NCI-H345 (cell line): ENCODE measurements around the gene EEIG2.
"Not testable (repeated sequence)": the region's sequence is repeated elsewhere in the genome, so short reads cannot be mapped to it uniquely, and the experiment has no call there.

ENCODE experiments used
- DNase-seq: peaks from one replicate; lab custom pipeline; 2025; lab: John Stamatoyannopoulos, UW

EEIG2 gene

DNA sequence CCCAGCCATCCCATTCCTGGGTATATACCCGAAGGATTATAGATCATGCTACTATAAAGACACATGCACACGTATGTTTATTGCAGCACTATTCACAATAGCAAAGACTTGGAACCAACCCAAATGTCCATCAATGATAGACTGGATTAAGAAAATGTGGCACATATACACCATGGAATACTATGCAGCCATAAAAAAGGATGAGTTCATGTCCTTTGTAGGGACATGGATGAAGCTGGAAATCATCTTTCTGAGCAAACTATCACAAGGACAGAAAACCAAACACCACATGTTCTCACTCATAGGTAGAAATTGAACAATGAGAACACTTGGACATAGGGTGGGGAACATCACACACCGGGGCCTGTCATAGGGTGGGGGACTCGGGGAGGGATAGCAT, 12.4 kb upstream of the EEIG2 start:
- not testable (repeated sequence) for DNase-seq

- no peak for DNase-seq
These were observed 8.6 kb upstream of the EEIG2 start for GRCh38 chr1:108551137-108551862.

DNA sequence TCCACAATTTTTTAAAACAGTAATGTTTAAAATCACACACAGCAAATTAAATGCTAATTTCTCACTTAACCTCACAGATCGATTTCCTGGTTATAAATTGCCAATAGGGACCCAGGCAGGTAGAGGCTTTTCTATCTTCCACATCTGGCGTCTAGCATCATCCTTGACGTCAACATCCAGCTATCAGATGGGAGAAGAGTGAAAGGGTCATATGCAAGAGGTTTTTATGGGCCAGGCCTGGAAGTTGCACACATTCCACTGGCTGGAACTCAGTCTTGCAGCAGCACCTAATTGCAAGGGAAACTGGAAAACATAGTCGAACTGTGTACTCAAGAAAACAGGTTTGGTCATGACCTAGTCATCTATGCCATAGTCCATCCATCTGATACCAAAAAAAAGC, 6.0 kb upstream of the EEIG2 start:
- DNase-seq, result no peak

DNA sequence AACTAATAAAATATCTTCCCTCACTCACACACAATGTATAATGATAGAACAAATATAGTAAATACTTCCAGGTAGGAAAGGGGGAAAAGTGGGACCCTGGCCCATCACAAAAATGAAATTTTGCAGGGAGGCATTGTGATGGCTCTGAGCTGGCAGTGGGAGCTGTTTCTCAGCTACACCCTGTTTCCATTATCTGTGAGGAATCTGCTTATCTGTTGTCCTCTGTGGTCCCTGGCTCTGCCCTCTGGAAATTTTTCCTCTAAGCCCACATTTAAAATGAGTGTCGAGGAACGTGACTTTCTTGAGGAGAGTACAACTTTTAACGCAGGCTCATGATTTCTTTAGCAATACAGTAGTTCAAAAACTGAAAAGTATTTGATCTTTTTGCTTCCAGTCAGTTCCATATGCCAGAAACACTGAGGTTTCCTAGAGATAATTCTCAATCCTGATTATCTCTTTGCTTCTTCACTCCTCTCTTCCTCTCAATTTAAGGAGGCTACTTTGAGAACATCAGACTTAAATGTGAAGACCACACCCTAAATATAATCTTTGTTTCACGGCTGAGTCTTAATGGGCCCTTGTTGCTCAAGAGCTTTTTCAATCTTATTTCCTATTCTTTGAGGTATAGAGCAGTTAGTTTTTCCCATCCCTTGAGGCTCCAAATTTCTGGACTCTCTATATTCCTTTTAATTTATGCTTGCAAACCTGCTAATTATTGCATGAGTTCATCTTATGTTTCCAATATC, 5.0 kb upstream of the EEIG2 start:
- no peak for DNase-seq

GRCh38 chr1:108556066-108556465, 3.8 kb upstream of the EEIG2 start:
- DNase-seq, result no peak

- DNase-seq, result no peak
These were observed 3.4 kb upstream of the EEIG2 start for GRCh38 chr1:108556499-108556898.

DNA sequence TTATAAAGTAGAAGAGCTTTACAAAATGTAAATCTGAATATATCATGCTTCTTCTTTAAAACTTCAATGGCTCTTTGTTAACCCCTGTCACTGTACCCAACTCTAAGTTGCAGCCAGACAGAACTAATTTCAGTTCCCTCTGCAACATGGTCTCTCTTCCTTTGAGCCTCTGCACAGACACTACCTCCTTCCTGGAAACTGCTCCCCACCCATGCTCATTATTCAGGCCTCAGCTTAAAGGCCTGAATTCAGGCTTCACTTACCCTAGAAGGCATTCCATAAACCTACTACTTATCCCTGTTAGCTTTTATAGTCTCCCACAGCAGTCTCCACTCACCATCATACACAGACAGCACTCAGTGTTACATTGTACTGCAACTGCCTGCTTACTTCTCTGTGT, 2.6 kb upstream of the EEIG2 start:
- no peak for DNase-seq

- DNase-seq, result peak; percentile 45
These were observed 431 bp downstream of the EEIG2 start for GRCh38 chr1:108560189-108560873.

DNA sequence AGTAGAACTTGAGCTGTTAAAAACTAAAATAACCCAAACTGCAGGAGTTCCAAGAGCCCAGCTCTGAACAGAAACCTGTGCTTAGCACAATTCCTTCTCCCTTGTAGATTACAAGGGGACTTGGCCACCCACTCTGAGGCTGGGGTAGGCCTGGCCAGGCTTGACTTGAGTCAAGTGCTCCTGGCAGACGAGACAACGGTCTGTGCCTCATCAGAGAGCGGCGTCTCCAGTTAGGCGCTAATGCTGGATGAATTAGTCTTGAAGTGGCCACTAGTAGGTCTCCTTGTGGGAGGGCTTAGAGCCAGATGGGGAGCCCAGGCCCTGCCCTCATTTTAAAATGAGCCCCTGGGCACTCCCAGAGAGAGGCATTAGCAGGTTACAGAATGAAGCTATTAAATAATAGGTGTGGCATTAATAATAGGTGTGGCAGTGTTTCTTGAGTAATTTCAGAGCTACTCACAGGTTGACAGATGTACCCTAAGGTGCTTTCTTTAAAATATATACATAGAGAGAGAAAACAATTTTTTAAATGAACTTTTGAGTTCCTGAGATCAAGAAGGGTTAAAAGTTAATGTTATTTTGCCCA, 1.1 kb downstream of the EEIG2 start:
- peak; percentile 77 for DNase-seq

DNA sequence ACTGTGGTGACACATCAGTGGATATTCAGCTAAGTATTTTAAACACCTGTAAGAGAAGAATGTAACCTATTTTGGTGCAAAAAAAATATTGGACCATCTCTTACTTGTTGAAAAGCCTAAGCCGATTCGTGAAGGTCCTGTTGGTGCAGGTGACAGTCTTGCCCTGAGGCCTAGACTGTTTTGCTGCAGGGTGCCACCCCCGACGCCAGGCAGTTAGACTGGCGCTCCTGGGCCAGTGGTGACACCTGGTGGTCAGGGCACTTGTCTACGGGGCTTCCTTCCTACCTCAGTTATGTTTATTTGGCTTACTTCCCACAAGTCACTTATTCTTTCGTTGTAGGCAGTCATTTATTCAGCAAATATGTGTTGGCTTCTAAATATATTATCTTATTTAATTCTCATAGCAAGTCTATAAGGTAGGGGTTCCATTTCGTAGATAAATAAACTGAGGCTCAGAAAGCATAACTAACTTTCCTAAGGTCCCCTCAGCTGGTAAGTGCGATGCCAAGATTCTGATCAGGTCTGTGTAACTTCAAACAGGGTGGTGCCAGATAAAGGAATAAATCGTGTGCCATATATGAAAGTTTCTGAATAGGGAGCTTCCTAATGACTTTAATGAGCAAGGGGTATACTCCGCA, 1.9 kb downstream of the EEIG2 start:
- DNase-seq, result peak; percentile 82

DNA sequence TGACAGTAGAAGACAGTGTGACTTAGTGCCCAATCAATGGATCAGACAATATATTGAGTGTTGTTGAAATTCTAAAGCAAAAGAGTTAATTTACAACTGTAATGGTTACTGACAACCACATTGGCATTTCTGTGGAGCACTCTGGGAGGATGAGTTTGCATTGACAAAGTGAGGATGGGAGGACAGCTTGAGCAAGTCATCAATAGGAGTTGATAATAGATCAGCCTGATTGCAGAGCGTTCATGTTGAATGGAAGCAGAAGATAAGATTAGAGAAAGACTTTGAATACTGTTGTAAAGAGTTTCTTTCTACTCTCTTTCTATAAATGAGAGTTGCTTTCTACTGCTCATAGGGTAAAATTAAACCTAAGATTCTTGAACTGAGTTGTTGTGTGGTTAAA, 3.9 kb downstream of the EEIG2 start:
- DNase-seq, result no peak

DNA sequence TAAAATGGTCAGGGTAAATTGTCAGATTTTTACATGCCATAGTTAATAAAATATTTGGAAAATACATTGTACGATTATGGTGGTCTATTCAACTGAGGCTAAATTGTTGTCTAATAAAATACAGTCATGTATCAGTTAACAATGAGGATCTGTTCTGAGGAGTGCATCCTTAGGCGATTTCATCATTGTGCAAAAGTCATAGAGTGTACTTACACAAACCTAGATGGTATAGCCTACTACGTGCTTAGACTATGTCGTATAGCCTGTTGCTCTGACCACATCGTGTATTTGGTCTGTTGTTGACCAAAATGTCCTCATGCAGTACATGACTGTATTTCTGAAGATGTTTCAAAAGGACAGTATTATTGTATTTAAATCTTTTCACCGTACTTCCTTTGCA, 5.2 kb downstream of the EEIG2 start:
- no peak for DNase-seq

DNA sequence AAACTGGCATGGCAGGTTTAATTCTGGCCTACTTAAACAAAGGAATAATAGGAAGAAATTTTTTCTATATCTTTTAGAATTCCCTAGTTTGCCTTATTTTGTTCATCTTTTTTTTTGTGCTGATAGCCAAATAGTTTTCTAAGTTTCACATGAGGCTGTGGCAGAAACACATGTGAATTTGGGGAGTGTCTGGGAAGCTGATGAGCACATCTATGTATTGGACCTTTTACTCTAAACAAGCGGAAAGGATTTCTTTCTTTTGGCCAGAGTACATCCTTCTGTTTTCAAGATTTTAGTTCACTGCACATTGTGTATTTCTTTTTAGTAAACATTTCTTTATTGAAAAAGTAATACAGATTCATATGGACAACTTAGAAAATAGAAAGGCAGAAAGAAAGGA, 5.6 kb downstream of the EEIG2 start:
- no peak for DNase-seq

GRCh38 chr1:108568589-108568988, 8.7 kb downstream of the EEIG2 start:
- no peak for DNase-seq

DNA sequence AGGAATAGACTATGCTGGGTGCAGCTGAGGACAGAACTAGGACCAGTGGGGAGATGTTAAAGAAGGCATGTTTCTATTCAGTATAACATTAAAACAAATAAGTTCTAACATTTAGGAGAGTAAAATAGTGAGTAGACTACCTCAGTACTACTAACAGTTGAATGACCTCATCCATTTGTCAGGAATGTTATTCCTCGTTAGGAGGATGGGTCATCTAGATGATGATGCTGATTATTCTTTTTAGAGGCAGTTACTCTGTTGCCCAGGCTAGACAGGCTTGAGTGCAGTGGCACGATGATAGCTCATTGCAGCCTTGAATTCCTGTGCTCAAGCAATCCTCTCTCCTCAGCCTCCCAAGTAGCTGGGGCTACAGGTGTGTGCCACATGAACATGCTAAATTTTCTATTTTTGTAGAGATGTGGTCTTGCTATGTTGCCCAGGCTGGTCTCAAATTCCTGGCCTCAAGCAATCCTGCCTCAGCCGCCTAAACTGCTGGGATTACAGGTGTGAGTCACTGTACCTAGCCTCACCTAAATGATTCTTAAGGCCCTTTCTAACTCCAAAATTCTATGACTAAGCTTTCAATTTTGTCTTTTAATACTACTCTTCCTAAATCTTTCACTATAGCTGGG, 9.3 kb downstream of the EEIG2 start:
- DNase-seq, result no peak

DNA sequence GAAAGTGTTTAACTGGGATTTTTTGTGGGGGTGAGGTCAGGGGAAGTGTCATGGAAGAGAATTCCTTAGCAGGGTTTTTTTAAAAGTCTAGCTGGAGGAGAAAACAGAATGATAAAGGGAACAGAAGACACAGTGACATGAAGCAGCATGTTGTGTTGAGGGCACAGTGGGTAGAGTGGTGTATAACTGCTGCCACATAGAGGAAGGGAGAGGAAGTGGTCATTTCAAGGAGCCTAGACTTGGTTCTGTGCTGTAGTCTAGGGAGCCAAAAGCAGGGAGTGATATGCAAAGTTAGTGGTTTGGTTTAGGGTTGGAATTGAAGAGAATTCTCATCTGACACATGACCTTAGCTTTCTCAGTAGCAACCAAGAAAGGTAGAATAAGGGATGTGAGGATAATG, 10.2 kb downstream of the EEIG2 start:
- DNase-seq, result no peak

DNA sequence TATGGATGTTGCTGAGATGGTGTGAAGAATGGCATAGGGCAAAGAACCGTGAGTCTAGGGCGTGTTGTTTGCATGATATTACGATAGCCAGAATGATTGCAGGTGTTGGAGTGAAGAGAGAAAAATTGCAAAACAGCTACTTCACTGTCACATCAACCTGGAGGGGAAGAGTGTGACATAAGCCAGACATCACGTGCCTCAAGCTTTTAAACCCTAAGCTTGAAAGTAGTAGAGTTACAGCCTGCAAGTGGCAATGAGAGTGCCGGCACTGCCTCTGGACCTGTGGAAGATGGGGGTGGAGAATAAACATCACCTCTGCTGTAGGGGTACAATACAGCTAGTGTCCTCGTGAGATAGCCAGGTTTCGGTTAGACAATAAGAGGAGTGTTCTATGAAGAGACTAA, 11.1 kb downstream of the EEIG2 start:
- no peak for DNase-seq

DNA sequence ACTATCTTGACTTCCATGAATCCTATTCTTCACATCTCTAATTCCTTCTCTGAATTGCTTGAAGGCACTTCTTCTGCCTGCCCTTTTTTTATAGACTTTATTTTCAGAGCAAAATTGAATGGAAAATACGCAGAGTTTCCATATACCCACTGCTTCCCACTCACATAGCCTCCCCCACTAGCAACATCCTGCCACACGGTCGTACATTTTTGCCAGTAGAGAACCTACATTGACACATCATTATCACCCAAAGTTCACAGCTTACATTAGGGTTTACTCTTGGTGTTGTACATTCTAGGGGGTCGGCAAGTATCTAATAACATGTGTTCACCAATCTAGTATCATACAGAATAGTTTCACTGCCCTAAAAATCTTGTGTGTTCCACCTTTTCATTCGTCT, 12.3 kb downstream of the EEIG2 start:
- no peak for DNase-seq

DNA sequence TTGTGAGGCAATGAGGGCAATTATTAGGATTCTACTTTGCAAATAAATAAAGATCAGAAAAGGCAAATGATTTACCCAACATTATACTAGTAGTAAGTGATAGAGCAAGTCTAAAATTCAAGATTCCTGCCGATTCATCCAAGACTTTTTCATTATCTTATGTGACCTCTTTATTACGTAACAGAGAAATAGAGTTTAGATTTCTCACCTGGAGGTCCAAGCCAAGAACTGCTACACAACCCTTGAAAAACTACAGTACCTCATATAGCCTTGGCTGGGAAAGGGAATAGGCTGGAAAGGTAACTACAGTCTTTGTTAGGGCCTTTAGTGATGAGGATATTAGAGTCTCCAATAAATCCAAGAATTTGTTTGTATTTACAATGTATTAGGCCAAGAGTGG, 13.3 kb downstream of the EEIG2 start:
- DNase-seq, result no peak

- DNase-seq, result no peak
These were observed 14.1 kb downstream of the EEIG2 start for GRCh38 chr1:108574008-108574407.

DNA sequence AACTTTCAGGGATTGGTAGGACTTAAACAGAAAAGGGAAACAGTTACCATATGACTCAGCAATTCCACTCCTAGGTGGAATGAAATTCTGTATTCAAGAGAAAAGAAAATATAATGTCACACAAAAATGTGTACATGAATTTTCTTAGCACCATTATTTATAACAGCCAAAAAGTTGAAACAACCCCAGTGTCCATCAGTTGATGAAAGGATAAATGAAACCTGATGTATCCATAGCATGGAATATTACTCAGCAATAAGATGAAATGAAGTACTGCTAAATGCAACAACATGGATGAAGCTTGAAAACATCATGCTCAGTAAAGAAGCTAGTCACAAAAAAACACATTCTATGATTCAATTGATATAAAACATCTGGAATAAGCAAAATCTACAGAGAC, 15.5 kb downstream of the EEIG2 start:
- no peak for DNase-seq
